ENCODE measurements around the gene MAD1L1.
"Not testable (repeated sequence)": the region's sequence is repeated elsewhere in the genome, so short reads cannot be mapped to it uniquely, and the experiment has no call there.

The MAD1L1 gene

DNA sequence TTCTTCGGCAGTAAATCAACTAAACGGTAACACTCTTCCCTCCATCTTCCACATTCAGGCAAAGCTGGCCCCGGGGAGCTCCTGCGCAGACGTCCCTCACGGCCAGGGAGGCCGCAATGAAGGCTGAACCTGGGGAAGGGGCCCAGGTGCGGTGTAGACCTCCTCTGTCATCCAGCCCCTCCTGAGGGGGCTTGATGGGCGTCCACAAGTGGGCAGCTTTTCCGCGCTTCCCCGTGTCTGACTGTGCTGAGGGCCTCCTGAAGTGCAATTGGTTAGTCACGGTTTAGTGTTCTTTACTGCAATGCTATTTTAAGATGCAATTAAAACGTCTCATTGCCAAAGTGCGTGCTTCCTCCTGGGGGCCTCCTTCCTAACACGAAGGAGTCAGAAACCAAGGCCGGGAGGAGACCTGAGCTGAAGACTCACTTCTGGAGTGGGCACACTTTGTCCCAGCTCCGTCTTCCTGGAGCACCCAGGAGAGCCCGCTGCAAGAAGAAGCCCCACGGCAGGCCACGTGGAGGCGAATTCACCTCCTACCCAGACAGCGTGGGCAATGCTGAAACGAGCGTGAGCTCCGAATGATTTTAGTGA, 389.4 kb downstream of the MAD1L1 start:
- no peak overlapping the region for H2AK5ac ChIP-seq (ENCODE audit: low read length)
- H3K4me2 ChIP-seq (ENCODE audit: low read length), result no peak overlapping the region
- no peak overlapping the region for H2BK120ac ChIP-seq (ENCODE audit: insufficient read depth, low read length, poor library complexity)
- no peak for DNase-seq
- no peak overlapping the region for H2BK5ac ChIP-seq (ENCODE audit: low read depth, low read length, poor library complexity)
- no peak overlapping the region for H3K14ac ChIP-seq (ENCODE audit: low read length)
- H3K27me3 ChIP-seq (ENCODE audit: insufficient read depth, low read length), result no peaks in the 10 kb centered on the region
- WGBS (ENCODE audit: extremely low coverage, insufficient coverage, insufficient read length), result no CpG with 5 or more reads among the region's 26 CpGs
- H3K18ac ChIP-seq (ENCODE audit: low read length), result no peak overlapping the region
- no peak overlapping the region for H3K4ac ChIP-seq (ENCODE audit: low read depth, low read length)
- peaks cover 1% of the 10 kb centered on the region for H3K9me3 ChIP-seq (ENCODE audit: insufficient read depth, low read depth, low read length)
- no peak overlapping the region for H3K27ac ChIP-seq (ENCODE audit: low read depth, low read length)
- H2BK12ac ChIP-seq (ENCODE audit: low read length), result no peak overlapping the region
- no peak overlapping the region for H3K9ac ChIP-seq (ENCODE audit: low read length)
- no peaks in the 10 kb centered on the region for H3K79me1 ChIP-seq (ENCODE audit: low read length)
- H3K23ac ChIP-seq (ENCODE audit: low read length), result no peak overlapping the region
- no peak overlapping the region for H4K12ac ChIP-seq (ENCODE audit: low read depth, low read length)
- no peaks in the 10 kb centered on the region for H3K79me2 ChIP-seq (ENCODE audit: control insufficient read depth, insufficient read depth, low read length, poor library complexity)
- no peak overlapping the region for H3K4me3 ChIP-seq (ENCODE audit: low read depth, low read length)
- H2AFZ ChIP-seq (ENCODE audit: insufficient read depth, low read length, poor library complexity), result no peak overlapping the region
- H3K4me1 ChIP-seq (ENCODE audit: control insufficient read depth in 1 of 2, insufficient read depth in 2 of 2, low read length in 2 of 2), result no peaks in the 10 kb centered on the region
- peaks cover 0 to 2% of the 10 kb centered on the region in 2 experiments for H3K36me3 ChIP-seq (ENCODE audit: control insufficient read depth in 1 of 2, insufficient read depth in 2 of 2, low read length in 2 of 2)
- no peak overlapping the region for H4K91ac ChIP-seq (ENCODE audit: low read depth, low read length)
- H4K8ac ChIP-seq (ENCODE audit: low read depth, low read length), result no peak overlapping the region

DNA sequence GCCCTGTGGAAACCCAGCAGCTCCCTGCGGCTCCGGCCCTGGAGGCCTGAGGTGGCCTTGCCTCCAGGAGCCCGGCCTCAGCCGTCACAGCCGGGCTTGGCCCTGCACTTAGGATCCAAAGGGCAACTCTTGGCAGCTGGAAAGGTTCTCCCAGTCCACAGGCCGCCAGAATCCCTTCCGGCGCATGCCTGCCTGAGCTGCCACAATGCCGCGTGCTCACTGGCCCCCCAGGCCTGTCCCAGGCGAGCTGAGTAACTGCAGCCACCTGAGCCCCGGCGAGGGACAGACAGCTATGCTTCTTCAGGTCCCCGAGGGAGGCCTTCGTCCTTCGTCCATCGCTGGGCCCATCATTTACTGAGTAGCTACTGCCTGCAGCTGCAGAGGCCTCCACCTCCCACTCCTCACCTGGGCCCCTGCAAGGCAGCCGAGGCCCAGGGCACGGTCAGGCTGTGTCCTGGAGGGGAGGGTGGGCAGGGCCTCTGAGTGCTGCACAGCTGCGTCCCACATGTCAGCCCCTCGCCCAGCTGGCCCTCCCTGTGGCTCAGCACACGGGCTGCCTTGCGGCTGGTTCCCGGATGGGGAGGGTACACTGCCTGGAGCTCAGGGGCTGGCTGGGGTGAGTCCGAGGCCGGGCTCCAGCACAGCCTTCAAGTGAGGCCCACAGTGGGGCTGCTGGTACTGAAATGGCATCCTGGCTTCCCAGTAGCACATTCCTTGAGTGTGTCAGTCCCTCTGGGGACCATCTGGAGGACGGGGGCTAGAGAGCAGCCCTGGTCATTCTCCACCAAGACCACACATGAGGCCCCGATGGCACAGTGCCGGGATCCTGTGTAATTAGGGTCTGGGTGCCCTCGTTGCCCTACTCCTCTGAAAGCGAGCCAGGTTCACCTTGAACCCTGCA, 390.2 kb downstream of the MAD1L1 start:
- H3K4me2 ChIP-seq (ENCODE audit: low read length), result no peak overlapping the region

DNA sequence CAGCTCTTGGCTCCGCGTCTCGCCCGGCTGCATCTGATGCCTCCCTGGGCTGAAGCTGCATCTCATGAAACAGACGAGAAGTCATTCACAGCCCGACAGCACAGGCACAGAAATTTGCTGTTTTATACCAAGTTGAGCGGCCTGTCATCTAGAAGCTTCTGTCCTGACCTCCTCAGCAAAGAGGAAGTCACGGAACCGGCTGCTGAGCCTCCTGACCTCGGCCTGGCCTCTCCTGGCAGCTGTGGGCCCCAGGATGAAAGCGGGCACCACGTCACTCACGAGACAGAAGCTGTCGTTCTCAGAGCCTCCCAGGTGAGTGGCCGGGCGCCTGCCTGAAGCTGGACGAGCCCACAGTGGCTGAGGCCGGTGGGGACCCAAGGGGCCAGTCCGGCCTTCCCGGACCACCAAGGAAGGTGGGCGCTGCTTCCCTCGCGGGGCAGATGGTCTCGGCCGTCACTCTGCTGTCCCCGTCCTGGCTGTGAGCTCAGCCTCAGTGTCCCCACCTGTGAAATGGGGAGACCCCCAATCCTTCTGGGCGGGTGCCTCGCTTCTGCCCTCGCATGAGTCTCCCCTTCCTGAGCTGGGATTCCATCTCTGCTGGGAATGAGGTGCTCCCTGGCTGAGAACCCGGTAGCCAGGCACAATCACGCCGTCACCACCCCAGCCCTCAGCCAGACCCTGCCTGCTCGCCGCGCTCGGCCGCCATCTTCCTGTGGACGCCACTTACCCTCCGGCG, 391.3 kb downstream of the MAD1L1 start:
- not testable (repeated sequence) for H4K12ac ChIP-seq (ENCODE audit: low read depth, low read length); H2BK120ac ChIP-seq (ENCODE audit: insufficient read depth, low read length, poor library complexity); H3K9ac ChIP-seq (ENCODE audit: low read length); H2AFZ ChIP-seq (ENCODE audit: insufficient read depth, low read length, poor library complexity); H3K27me3 ChIP-seq (ENCODE audit: insufficient read depth, low read length); H3K4me2 ChIP-seq (ENCODE audit: low read length); H3K9me3 ChIP-seq (ENCODE audit: insufficient read depth, low read depth, low read length); H3K4me3 ChIP-seq (ENCODE audit: low read depth, low read length); H3K27ac ChIP-seq (ENCODE audit: low read depth, low read length); H4K91ac ChIP-seq (ENCODE audit: low read depth, low read length); H4K8ac ChIP-seq (ENCODE audit: low read depth, low read length); H3K4me1 ChIP-seq (ENCODE audit: control insufficient read depth in 1 of 2, insufficient read depth in 2 of 2, low read length in 2 of 2); H3K23ac ChIP-seq (ENCODE audit: low read length); H3K18ac ChIP-seq (ENCODE audit: low read length); H3K4ac ChIP-seq (ENCODE audit: low read depth, low read length); H3K79me2 ChIP-seq (ENCODE audit: control insufficient read depth, insufficient read depth, low read length, poor library complexity); H2AK5ac ChIP-seq (ENCODE audit: low read length); H3K14ac ChIP-seq (ENCODE audit: low read length); H2BK12ac ChIP-seq (ENCODE audit: low read length); DNase-seq; H3K36me3 ChIP-seq (ENCODE audit: control insufficient read depth in 1 of 2, insufficient read depth in 2 of 2, low read length in 2 of 2); H3K79me1 ChIP-seq (ENCODE audit: low read length); H2BK5ac ChIP-seq (ENCODE audit: low read depth, low read length, poor library complexity)
- no CpG with 5 or more reads among the region's 40 CpGs for WGBS (ENCODE audit: extremely low coverage, insufficient coverage, insufficient read length)

More for the DNA sequence above, 390.2 kb downstream of the MAD1L1 start:
- H2BK12ac ChIP-seq (ENCODE audit: low read length), result no peak overlapping the region
- H2AFZ ChIP-seq (ENCODE audit: insufficient read depth, low read length, poor library complexity), result no peak overlapping the region
- no peak overlapping the region for H3K27ac ChIP-seq (ENCODE audit: low read depth, low read length)
- H3K36me3 ChIP-seq (ENCODE audit: control insufficient read depth in 1 of 2, insufficient read depth in 2 of 2, low read length in 2 of 2), result peaks cover 0 to 2% of the 10 kb centered on the region in 2 experiments
- no peak overlapping the region for H2BK120ac ChIP-seq (ENCODE audit: insufficient read depth, low read length, poor library complexity)
- H3K4me3 ChIP-seq (ENCODE audit: low read depth, low read length), result no peak overlapping the region
- WGBS (ENCODE audit: extremely low coverage, insufficient coverage, insufficient read length), result no CpG with 5 or more reads among the region's 31 CpGs
- no peak overlapping the region for H2BK5ac ChIP-seq (ENCODE audit: low read depth, low read length, poor library complexity)
- H3K4me1 ChIP-seq (ENCODE audit: control insufficient read depth in 1 of 2, insufficient read depth in 2 of 2, low read length in 2 of 2), result no peaks in the 10 kb centered on the region
- no peak overlapping the region for H3K4ac ChIP-seq (ENCODE audit: low read depth, low read length)
- H3K14ac ChIP-seq (ENCODE audit: low read length), result no peak overlapping the region
- H3K9me3 ChIP-seq (ENCODE audit: insufficient read depth, low read depth, low read length), result peaks cover 4% of the 10 kb centered on the region
- H3K79me2 ChIP-seq (ENCODE audit: control insufficient read depth, insufficient read depth, low read length, poor library complexity), result no peaks in the 10 kb centered on the region
- no peak overlapping the region for H2AK5ac ChIP-seq (ENCODE audit: low read length)
- H4K12ac ChIP-seq (ENCODE audit: low read depth, low read length), result no peak overlapping the region
- no peaks in the 10 kb centered on the region for H3K79me1 ChIP-seq (ENCODE audit: low read length)
- H3K9ac ChIP-seq (ENCODE audit: low read length), result no peak overlapping the region
- no peak overlapping the region for H3K18ac ChIP-seq (ENCODE audit: low read length)
- no peak overlapping the region for H4K91ac ChIP-seq (ENCODE audit: low read depth, low read length)
- H3K23ac ChIP-seq (ENCODE audit: low read length), result no peak overlapping the region
- no peak overlapping the region for H4K8ac ChIP-seq (ENCODE audit: low read depth, low read length)
- DNase-seq, result no peak
- H3K27me3 ChIP-seq (ENCODE audit: insufficient read depth, low read length), result no peaks in the 10 kb centered on the region

DNA sequence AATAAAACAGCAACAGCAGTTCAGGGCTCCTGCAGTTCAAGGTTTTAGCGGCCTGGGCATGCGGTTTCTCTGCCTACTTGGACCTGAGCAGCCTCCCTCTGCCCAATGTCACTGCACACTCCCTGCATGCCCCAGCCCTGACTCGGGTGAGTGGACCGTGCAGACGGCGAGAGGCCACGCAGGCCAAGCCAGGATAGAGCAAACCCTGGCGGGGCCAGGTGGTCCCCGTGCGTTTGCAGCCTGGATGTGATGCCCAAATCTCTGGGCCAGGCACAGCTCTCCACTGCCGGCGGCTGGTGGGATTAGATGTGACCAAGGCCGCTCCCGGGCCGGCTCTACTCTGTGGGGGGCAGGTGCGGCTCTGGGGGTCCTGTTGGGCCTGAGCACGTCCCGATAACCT, 392.0 kb downstream of the MAD1L1 start:
- H3K4me2 ChIP-seq (ENCODE audit: low read length); H3K4ac ChIP-seq (ENCODE audit: low read depth, low read length); H3K36me3 ChIP-seq (ENCODE audit: control insufficient read depth in 1 of 2, insufficient read depth in 2 of 2, low read length in 2 of 2); H3K27me3 ChIP-seq (ENCODE audit: insufficient read depth, low read length); H3K4me3 ChIP-seq (ENCODE audit: low read depth, low read length); H2BK120ac ChIP-seq (ENCODE audit: insufficient read depth, low read length, poor library complexity); H3K9me3 ChIP-seq (ENCODE audit: insufficient read depth, low read depth, low read length); H4K12ac ChIP-seq (ENCODE audit: low read depth, low read length); H2BK12ac ChIP-seq (ENCODE audit: low read length); H3K18ac ChIP-seq (ENCODE audit: low read length); H2AFZ ChIP-seq (ENCODE audit: insufficient read depth, low read length, poor library complexity); H3K27ac ChIP-seq (ENCODE audit: low read depth, low read length); H2BK5ac ChIP-seq (ENCODE audit: low read depth, low read length, poor library complexity); DNase-seq; H2AK5ac ChIP-seq (ENCODE audit: low read length); H3K79me2 ChIP-seq (ENCODE audit: control insufficient read depth, insufficient read depth, low read length, poor library complexity); H3K4me1 ChIP-seq (ENCODE audit: control insufficient read depth in 1 of 2, insufficient read depth in 2 of 2, low read length in 2 of 2); H4K8ac ChIP-seq (ENCODE audit: low read depth, low read length); H3K14ac ChIP-seq (ENCODE audit: low read length); H4K91ac ChIP-seq (ENCODE audit: low read depth, low read length); H3K23ac ChIP-seq (ENCODE audit: low read length); H3K79me1 ChIP-seq (ENCODE audit: low read length); H3K9ac ChIP-seq (ENCODE audit: low read length): not testable (repeated sequence)
- no CpG with 5 or more reads among the region's 18 CpGs for WGBS (ENCODE audit: extremely low coverage, insufficient coverage, insufficient read length)

Measured in trophoblast cell (in vitro differentiated cells and primary cell).